ENCODE measurements around the gene DIDO1.
A peak's percentile ranks its signal among the peaks of the same experiment; 100 is the strongest.

The DIDO1 gene

DNA sequence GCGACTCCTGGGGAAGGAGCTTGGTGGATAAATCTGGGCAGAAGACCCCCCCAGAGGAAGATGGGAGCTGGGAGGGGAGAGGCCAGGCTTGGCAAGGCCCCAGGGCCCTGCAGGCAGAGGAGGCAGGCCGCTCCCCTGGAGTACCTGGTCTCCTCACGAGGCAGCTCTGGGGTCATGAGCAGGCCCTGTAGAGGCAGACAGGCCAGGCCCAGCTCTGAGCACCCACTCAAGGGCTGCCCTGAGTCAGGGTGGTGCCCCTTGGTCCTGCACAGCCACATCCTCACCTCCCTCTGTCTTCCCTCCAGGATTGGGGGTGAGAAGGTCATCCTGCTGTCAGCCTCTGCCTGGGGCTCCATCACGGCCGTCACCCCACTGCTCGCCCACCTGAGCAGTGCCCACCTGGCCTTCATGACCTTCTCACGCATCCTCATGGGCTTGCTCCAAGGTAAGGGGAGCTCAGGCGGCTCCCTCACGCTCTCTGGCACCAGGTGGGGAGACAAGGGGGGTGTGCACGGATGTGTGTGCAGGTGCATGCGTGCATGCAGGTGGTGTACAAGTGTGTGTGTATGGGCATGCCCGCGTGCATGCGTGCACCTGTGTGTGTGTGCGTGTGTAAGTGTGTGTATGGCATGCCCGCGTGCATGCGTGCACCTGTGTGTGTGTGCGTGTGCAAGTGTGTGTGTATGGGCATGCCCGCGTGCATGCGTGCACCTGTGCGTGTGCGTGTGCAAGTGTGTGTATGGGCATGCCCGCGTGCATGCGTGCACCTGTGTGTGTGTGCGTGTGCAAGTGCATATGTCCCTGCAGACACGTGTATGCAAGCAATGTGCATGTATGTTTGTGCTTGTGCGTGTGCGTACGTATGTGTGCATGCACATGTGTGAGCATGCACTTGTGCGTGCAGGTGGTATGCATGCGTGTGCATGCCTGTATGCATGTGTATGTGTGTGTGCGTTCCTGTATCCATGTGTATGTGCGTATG is 31.1 kb upstream of the DIDO1 start:
- H3K9me3 Mint-ChIP-seq: no peaks in the 10 kb centered on the region
- H3K27ac Mint-ChIP-seq: peak overlapping the region in 1 of 2 donors; percentile 61
- ATAC-seq (no peak), DNase-seq (no peak)
- peaks cover 74% of the 10 kb centered on the region for H3K4me1 Mint-ChIP-seq
- no peak overlapping the region for H3K4me3 Mint-ChIP-seq
- H3K27me3 Mint-ChIP-seq: no peaks in the 10 kb centered on the region

DNA sequence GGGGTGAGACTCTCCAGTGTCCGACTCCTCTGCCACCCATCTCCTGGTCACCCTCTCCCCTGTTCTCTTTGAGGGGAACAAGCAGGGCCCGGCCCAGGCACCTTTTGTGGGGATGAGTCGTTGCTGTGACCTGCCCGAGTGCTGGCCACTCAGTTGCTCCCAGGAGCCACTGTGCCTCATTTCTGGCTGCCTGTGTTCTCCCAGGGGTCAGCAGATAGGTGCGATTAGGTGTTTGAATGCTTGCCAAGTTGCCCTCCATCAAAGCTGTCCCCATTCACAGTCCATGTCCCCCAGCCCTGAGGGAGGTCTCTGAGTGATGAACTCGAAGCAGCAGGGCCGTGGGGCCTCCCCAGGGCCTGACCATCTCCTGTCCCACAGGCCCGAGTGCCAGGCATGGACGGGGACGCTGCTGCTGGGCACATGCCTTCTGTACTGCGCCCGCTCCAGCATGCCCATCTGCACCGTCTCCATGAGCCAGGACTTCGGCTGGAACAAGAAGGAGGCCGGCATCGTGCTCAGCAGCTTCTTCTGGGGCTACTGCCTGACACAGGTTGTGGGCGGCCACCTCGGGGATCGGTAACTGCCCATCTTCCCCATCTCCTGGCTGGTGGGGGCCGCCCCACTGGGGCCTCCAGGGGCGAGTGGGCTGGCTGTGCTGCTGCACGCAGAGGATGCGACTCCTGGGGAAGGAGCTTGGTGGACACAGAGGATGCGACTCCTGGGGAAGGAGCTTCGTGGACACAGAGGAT is 30.3 kb upstream of the DIDO1 start:
- no peaks in the 10 kb centered on the region for H3K9me3 Mint-ChIP-seq
- H3K27me3 Mint-ChIP-seq: no peaks in the 10 kb centered on the region
- ATAC-seq: no peak
- H3K4me3 Mint-ChIP-seq: no peak overlapping the region
- H3K27ac Mint-ChIP-seq: peak overlapping the region; percentile 61 to 74
- H3K4me1 Mint-ChIP-seq: peaks cover 83% of the 10 kb centered on the region
- no peak for DNase-seq

- ATAC-seq (no peak), DNase-seq (no peak)
- Mint-ChIP-seq H3K4me1 (peaks cover 88% of the 10 kb centered on the region), H3K4me3 (no peak overlapping the region), H3K9me3 (no peaks in the 10 kb centered on the region), H3K27ac (peak overlapping the region in 1 of 2 donors; percentile 19), H3K27me3 (no peaks in the 10 kb centered on the region)
Observed at GRCh38 chr20:62955519-62956386, 29.4 kb upstream of the DIDO1 start.

DNA sequence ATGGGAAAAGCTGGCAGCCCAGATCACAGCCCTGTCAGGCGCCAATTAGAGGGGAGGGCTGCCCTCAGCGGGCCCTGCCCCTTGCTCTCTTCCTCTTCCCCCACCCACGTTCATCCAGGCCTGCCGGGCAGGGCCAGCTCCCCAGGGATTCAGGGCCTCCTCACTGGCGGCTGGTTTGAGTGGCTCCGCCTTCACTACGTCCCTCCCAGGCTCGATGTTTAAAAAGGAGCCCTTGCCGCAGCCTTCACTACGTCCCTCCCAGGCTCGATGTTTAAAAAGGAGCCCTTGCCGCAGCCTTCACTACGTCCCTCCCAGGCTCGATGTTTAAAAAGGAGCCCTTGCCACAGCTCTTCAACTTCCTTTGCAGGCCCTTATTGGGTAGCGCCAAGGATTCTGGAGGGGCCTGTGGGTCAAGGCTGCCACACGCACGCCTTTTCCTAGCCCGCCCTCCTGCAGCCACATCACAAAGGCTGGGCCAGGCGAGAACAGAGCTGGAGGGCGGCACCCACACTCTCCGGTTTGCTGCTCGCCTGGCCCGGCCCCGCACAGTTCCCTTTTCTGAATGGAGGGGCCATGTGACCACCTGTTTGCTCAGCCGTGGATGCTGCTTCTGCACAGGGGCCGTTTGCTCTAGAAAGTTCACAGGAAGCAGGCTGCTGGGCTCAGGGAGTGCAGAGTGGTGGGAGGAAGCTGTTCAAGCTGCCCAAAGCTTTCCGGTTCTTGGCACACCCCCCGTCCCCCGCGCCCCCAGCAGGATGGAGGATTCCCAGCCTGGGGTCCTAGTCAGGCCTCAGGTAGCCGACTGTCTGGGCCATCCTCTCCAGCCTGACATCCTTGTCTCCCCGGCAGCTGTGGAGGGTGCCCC is 27.8 kb upstream of the DIDO1 start:
- Mint-ChIP-seq H3K27ac (peak overlapping the region; percentile 87 to 90), H3K4me1 (peaks cover 72% of the 10 kb centered on the region), H3K4me3 (peak overlapping the region; percentile 86 to 87), H3K9me3 (peaks cover 0 to 5% of the 10 kb centered on the region in 2 donors), H3K27me3 (no peaks in the 10 kb centered on the region)
- ATAC-seq (peak; percentile 87), DNase-seq (peak; percentile 67 to 79)

- Mint-ChIP-seq H3K27me3 (no peaks in the 10 kb centered on the region), H3K27ac (peak overlapping the region; percentile 82 to 90), H3K9me3 (peaks cover 0 to 5% of the 10 kb centered on the region in 2 donors), H3K4me1 (peaks cover 64% of the 10 kb centered on the region), H3K4me3 (peak overlapping the region; percentile 86 to 87)
- no peak for DNase-seq
- ATAC-seq: peak; percentile 4
Observed at GRCh38 chr20:62952968-62953838, 26.9 kb upstream of the DIDO1 start.

GRCh38 chr20:62952373-62952967 is 26.2 kb upstream of the DIDO1 start, which contains the start of gene SLC17A9:
Gene SLC17A9 (plus strand): TSS chr20:62952709. CDS start chr20:62952831, 122 bp downstream.
- H3K4me3 Mint-ChIP-seq: peak within 1 kb of the TSS; percentile 86 to 87
- H3K27me3 Mint-ChIP-seq: no peaks in the 10 kb centered on the region
- DNase-seq: peak; percentile 60 to 72
- H3K27ac Mint-ChIP-seq: peak within 1 kb of the TSS; percentile 74 to 88
- H3K9me3 Mint-ChIP-seq: peaks cover 0 to 5% of the 10 kb centered on the region in 2 donors
- ATAC-seq: peak; percentile 69
- H3K4me1 Mint-ChIP-seq: peaks cover 56% of the 10 kb centered on the region

DNA sequence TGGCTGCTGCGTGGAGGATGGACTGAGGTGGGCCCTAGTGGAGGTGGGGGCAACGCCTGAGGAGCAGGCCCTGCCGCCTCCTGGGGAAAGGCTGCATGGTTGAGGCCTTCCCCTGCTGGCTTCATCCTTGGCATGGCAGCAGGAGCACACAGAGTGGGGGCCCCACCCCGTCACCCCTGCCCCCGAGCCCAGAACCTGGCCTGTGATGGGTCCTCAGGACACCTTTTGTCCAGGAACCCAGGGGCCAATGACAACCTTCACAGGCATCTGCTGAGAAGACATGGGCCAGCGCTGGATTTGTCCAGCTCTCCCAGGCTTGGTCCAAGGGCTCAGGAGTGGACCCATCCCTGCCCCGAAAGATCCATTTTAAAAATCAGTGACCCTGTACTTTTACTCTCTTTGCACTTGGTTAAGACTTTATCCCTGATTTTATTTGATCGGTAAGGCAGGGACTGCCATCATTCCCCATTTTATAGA is 25.6 kb upstream of the DIDO1 start:
- DNase-seq (no peak), ATAC-seq (no peak)
- peak overlapping the region; percentile 86 to 87 for H3K4me3 Mint-ChIP-seq
- peaks cover 51% of the 10 kb centered on the region for H3K4me1 Mint-ChIP-seq
- H3K27me3 Mint-ChIP-seq: no peaks in the 10 kb centered on the region
- peaks cover 0 to 5% of the 10 kb centered on the region in 2 donors for H3K9me3 Mint-ChIP-seq
- H3K27ac Mint-ChIP-seq: peak overlapping the region; percentile 2 to 88

GRCh38 chr20:62951143-62951895 is 25.0 kb upstream of the DIDO1 start:
- ATAC-seq (no peak), DNase-seq (no peak)
- Mint-ChIP-seq H3K4me1 (peaks cover 45% of the 10 kb centered on the region), H3K27me3 (no peaks in the 10 kb centered on the region), H3K27ac (no peak overlapping the region), H3K9me3 (peaks cover 0 to 5% of the 10 kb centered on the region in 2 donors), H3K4me3 (peak overlapping the region in 1 of 2 donors; percentile 86)

DNA sequence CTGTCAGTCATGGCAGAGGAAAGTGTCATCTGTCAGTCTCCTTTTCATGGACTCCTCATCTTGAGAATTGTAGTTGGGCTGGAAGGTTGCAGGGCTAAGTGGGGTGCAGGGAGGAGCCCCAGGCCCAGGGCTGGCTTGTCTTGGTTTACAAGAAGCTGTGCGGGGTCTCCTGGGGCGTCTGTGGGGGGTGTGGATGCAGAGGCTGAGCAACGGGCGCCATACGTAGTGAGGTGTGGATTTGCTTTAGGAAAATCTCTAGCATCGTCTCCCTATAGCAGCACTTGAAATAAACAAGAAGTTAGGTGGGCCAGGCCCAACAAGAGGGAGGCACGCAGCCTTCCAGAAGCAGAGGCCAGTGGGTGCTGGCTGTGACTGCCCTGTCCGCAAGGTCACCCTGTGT is 24.4 kb upstream of the DIDO1 start:
- ATAC-seq (no peak), DNase-seq (no peak)
- Mint-ChIP-seq H3K4me3 (no peak overlapping the region), H3K9me3 (peaks cover 0 to 5% of the 10 kb centered on the region in 2 donors), H3K4me1 (peaks cover 40% of the 10 kb centered on the region), H3K27ac (no peak overlapping the region), H3K27me3 (no peaks in the 10 kb centered on the region)

GRCh38 chr20:62949962-62950361 is 23.7 kb upstream of the DIDO1 start:
- ATAC-seq: no peak

DNA sequence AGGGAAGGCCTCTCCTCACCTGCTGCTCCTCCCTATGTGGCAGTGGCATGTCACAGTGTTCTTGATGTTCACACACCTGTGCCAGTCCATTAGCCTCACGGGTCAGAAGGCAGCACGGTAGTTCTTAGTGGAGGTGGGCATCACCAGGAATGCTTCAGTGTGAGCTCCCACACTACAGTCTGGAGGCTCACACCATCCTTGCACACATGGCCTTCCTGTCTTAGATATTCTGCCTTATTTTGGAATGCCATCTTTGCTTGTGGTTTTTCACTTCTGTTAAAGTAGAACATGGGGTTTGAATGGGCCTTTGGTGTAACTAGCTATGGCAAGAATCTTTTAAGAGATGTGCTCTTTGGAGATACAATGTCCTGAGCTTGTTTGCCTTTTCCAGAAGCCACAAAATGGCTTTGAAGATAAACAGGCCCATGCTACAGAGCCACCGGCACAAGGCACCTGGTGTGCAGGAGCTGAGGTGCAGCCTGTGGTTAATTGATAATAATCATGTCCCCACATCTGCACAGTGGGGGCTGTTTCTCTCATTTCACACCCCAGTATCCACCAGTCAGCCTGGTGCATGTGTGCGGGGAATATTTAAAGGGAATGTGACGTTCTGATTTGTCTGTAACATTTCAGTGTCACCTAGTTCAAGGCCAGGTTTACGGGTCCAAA is 23.0 kb upstream of the DIDO1 start:
- Mint-ChIP-seq H3K27ac (no peak overlapping the region), H3K4me3 (no peak overlapping the region), H3K9me3 (peaks cover 0 to 5% of the 10 kb centered on the region in 2 donors), H3K4me1 (peaks cover 30% of the 10 kb centered on the region), H3K27me3 (no peaks in the 10 kb centered on the region)
- ATAC-seq (no peak), DNase-seq (no peak)

More at GRCh38 chr20:62949962-62950361, 23.7 kb upstream of the DIDO1 start:
- no peak overlapping the region for H3K27ac Mint-ChIP-seq
- H3K4me3 Mint-ChIP-seq: no peak overlapping the region
- no peak for DNase-seq
- H3K27me3 Mint-ChIP-seq: no peaks in the 10 kb centered on the region
- peaks cover 36% of the 10 kb centered on the region for H3K4me1 Mint-ChIP-seq
- H3K9me3 Mint-ChIP-seq: peaks cover 0 to 5% of the 10 kb centered on the region in 2 donors
